ENCODE results near the gene MYL10. TPM values are rescaled to one million over a fixed set of nuclear protein-coding genes. Genes with fewer than 3 reads are reported as not detected.
"Not testable (repeated sequence)": the region's sequence is repeated elsewhere in the genome, so short reads cannot be mapped to it uniquely, and the experiment has no call there.

MYL10 gene
- total and polyA plus RNA-seq, 2 of the 13 experiments (the other 11 are each of a cell fraction or from before 2014, with no cell fraction given), result not detected

GRCh38 chr7:101647876-101648275, 18.8 kb upstream of the MYL10 start:
- H3K27me3 ChIP-seq (ENCODE audit: control insufficient read depth in 1 of 2, insufficient read depth in 2 of 2, low read length in 2 of 2), result peaks cover 0 to 32% of the 10 kb centered on the region in 2 experiments; a peak in 4 of 5 replicates
- POLR2A ChIA-PET; ATAC-seq; H3K9ac ChIP-seq (ENCODE audit: insufficient read depth, low read depth, low read length); H3K4me2 ChIP-seq (ENCODE audit: low read depth, low read length); BruUV-seq (replicated peaks); CTCF ChIA-PET (ENCODE audit: low intra/inter-chr PET ratio, low total read pairs); in situ Hi-C loops (cut with HindIII; ENCODE audit: extremely low pct_ligation_motif_present, low pct_unique_long_range_greater_than_20kb); H3K4me3 ChIP-seq (replicated peaks in 1 of 3; ENCODE audit: insufficient read depth in 1 of 3, low read depth in 2 of 3, low read length in 3 of 3); H3K79me2 ChIP-seq (ENCODE audit: insufficient read depth, low read length); H3K9me3 ChIP-seq (ENCODE audit: low read length); H3K27ac ChIP-seq (ENCODE audit: extremely low read length, insufficient read depth, low read length); DNase-seq (ENCODE audit: low spot score); H3K36me3 ChIP-seq (replicated peaks in 1 of 2; ENCODE audit: control insufficient read depth in 1 of 2, insufficient read depth in 2 of 2, low read length in 2 of 2); H3K4me1 ChIP-seq (ENCODE audit: insufficient read depth, low read length); H2AFZ ChIP-seq (ENCODE audit: low read length); FAIRE-seq; H4K20me1 ChIP-seq (ENCODE audit: insufficient read depth, low read length); intact Hi-C loops (cut with micrococcal nuclease; ENCODE audit: unreplicated experiment): not testable (repeated sequence)
- 61% methylated on average over 12 of the region's 12 CpGs for WGBS (ENCODE audit: low lambda C conversion rate)

GRCh38 chr7:101645951-101646350, 16.9 kb upstream of the MYL10 start:
- no peak overlapping the region for H2AFZ ChIP-seq (ENCODE audit: low read length)
- POLR2A ChIA-PET, result no interaction called here
- no peak overlapping the region for H3K27ac ChIP-seq (ENCODE audit: extremely low read length, insufficient read depth, low read length)
- peaks cover 9% of the 10 kb centered on the region; the same call in 1 of the 2 replicates for H3K4me1 ChIP-seq (ENCODE audit: insufficient read depth, low read length)
- no peak overlapping the region for H3K4me3 ChIP-seq (replicated peaks in 1 of 3; ENCODE audit: insufficient read depth in 1 of 3, low read depth in 2 of 3, low read length in 3 of 3)
- H4K20me1 ChIP-seq (ENCODE audit: insufficient read depth, low read length), result 0 out of 2 replicates have a peak, but pooled peaks cover 2% of the 10 kb centered on the region
- intact Hi-C loops (cut with micrococcal nuclease; ENCODE audit: unreplicated experiment) (no loop called here), in situ Hi-C loops (cut with HindIII; ENCODE audit: extremely low pct_ligation_motif_present, low pct_unique_long_range_greater_than_20kb) (no loop called here)
- no peaks in the 10 kb centered on the region for H3K9me3 ChIP-seq (ENCODE audit: low read length)
- H3K36me3 ChIP-seq (replicated peaks in 1 of 2; ENCODE audit: control insufficient read depth in 1 of 2, insufficient read depth in 2 of 2, low read length in 2 of 2), result no peaks in the 10 kb centered on the region
- H3K9ac ChIP-seq (ENCODE audit: insufficient read depth, low read depth, low read length), result no peak overlapping the region
- no peaks in the 10 kb centered on the region for H3K79me2 ChIP-seq (ENCODE audit: insufficient read depth, low read length)
- WGBS (ENCODE audit: low lambda C conversion rate), result 68% methylated on average over 12 of the region's 13 CpGs
- no TSS peak for BruUV-seq (replicated peaks)
- no peak for FAIRE-seq
- H3K4me2 ChIP-seq (ENCODE audit: low read depth, low read length), result no peak overlapping the region
- no peak for ATAC-seq
- H3K27me3 ChIP-seq (ENCODE audit: control insufficient read depth in 1 of 2, insufficient read depth in 2 of 2, low read length in 2 of 2), result peaks cover 0 to 24% of the 10 kb centered on the region in 2 experiments; a peak in 4 of 5 replicates
- CTCF ChIA-PET (ENCODE audit: low intra/inter-chr PET ratio, low total read pairs), result no interaction called here
- DNase-seq (ENCODE audit: low spot score), result no peak
- no peak for TF ChIP-seq THAP11 (CRISPR knock-in tag; IDR thresholded peaks at IDR 0.05)
- TF ChIP-seq ISL2 (CRISPR knock-in tag; IDR thresholded peaks at IDR 0.05), result no peak
- no peak for TF ChIP-seq POLR2G (IDR thresholded peaks at IDR 0.05; ENCODE audit: low read depth, low read length)
- no peak for TF ChIP-seq ZBTB20 (CRISPR knock-in tag; IDR thresholded peaks at IDR 0.05; ENCODE audit: borderline replicate concordance, low read depth)
- no peak for TF ChIP-seq PBX3 (CRISPR knock-in tag; IDR thresholded peaks at IDR 0.05; ENCODE audit: borderline replicate concordance)
- TF ChIP-seq ZNF7 (CRISPR knock-in tag; IDR thresholded peaks at IDR 0.05), result no peak
- no peak for TF ChIP-seq IKZF4 (CRISPR knock-in tag; IDR thresholded peaks at IDR 0.05; ENCODE audit: borderline replicate concordance, low read depth, not compliant biosample characterization)
- TF ChIP-seq ONECUT2 (CRISPR knock-in tag; IDR thresholded peaks at IDR 0.05), result no peak
- TF ChIP-seq ZNF674 (CRISPR knock-in tag; IDR thresholded peaks at IDR 0.05; ENCODE audit: low read depth), result no peak
- no peak for TF ChIP-seq ZFY (CRISPR knock-in tag; IDR thresholded peaks at IDR 0.05)
- TF ChIP-seq PREB (CRISPR knock-in tag; IDR thresholded peaks at IDR 0.05), result no peak
- no peak for TF ChIP-seq IRF9 (CRISPR knock-in tag; IDR thresholded peaks at IDR 0.05; ENCODE audit: borderline replicate concordance)
- no peak for TF ChIP-seq FOXP4 (CRISPR knock-in tag; IDR thresholded peaks at IDR 0.05)
- no peak for TF ChIP-seq ZSCAN20 (CRISPR knock-in tag; IDR thresholded peaks at IDR 0.05; ENCODE audit: borderline replicate concordance)

Measured in HepG2 (cell line).